ENCODE data around the gene KSR1. TPM values are rescaled to one million over a fixed set of nuclear protein-coding genes. Genes with fewer than 3 reads are reported as not detected.

Gene KSR1
- total RNA-seq, 2 donors from 2014 or later: 122 to 236 TPM

DNA sequence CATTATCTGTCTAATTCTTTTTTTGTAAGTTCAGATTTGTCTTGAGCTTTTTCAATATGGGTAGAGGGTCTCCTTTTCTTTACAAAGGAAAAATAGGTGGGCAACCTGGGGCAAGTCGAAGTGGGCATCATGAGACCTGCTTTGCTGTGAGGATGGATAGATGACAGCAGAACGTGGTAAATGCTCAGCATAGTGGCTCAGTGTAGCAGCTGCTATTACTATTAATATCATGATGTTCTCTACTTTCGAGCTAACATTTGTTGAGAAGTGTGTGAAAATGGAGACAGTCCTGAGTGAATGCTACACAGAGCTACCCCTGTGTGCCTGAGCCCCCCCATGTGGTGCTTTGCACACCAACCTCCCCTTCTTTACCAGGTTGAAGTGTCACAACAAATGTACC lies 135.7 kb downstream of the KSR1 start:
- no peak for ATAC-seq

DNA sequence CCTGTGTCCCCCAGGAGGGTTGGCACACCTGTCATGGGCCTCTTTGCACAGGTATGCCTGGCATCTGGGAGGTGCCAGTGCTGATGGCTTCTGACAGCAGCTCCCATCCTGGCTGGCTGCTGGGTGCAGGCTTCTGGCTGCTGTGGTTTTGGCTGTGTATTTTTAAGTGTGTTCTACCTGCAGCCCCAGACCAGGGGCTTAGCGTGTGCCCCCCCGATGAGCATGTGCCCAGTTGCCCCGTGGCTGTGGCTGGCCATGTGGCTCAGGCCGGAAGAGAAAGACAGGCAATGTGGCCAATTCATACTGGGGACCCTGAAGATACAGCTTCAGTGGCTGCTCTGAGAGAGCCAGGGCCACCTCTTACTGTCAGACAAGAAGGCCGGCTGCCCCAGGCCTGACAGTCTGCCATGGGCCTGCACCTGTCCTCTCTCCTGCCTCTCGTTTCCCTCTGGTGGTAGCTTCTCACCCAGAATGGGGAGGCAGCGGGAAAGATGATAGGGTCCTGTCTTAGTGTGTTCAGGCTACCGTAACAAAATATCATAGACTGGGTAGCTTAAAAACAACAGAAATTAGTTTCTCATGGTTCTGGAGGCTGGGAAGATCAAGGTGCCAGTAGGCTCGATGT lies 137.1 kb downstream of the KSR1 start:
- Mint-ChIP-seq H3K36me3 (peaks cover 4% of the 10 kb centered on the region), H3K4me1 (ENCODE audit: low read depth in 2 of 2) (peaks cover 3 to 5% of the 10 kb centered on the region in 2 donors), H3K27me3 (no peaks in the 10 kb centered on the region), H3K4me3 (no peak overlapping the region), H3K9me3 (no peaks in the 10 kb centered on the region), H3K27ac (no peak overlapping the region)
- DNase-seq (ENCODE audit: low spot score) (no peak), ATAC-seq (no peak)

More for the DNA sequence above, 135.7 kb downstream of the KSR1 start:
- Mint-ChIP-seq H3K27ac (no peak overlapping the region), H3K4me1 (ENCODE audit: low read depth in 2 of 2) (peaks cover 3 to 5% of the 10 kb centered on the region in 2 donors), H3K9me3 (no peaks in the 10 kb centered on the region), H3K36me3 (peaks cover 4% of the 10 kb centered on the region), H3K27me3 (no peaks in the 10 kb centered on the region), H3K4me3 (no peak overlapping the region)
- no peak for DNase-seq (ENCODE audit: low spot score)

DNA sequence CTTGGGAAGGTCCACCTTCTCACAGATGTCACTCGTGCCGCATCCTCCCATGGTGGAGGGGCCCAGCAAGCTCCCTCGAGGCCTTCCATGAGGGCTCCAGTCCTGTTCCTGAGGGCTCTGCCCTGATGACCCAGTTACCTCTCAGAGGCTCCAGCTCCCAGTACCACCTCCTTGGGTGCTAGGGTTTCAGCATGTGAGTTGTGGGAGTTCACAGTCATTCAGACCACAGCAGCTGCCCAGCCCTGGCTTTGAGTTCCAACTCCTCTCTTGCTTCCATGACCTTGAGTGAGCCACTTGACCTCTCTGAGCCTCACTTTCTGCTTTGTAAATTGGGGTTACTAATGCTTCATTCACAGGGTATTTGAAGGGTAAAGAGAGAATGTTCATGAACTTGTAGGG lies 137.6 kb downstream of the KSR1 start:
- no peak overlapping the region for H3K27ac Mint-ChIP-seq
- no peak for ATAC-seq
- H3K36me3 Mint-ChIP-seq: peaks cover 4% of the 10 kb centered on the region
- DNase-seq (ENCODE audit: low spot score): no peak
- H3K27me3 Mint-ChIP-seq: no peaks in the 10 kb centered on the region
- H3K4me3 Mint-ChIP-seq: no peak overlapping the region
- peaks cover 3 to 5% of the 10 kb centered on the region in 2 donors for H3K4me1 Mint-ChIP-seq (ENCODE audit: low read depth in 2 of 2)
- no peaks in the 10 kb centered on the region for H3K9me3 Mint-ChIP-seq

GRCh38 chr17:27595208-27595607 lies 139.0 kb downstream of the KSR1 start:
- ATAC-seq: no peak
- no peaks in the 10 kb centered on the region for H3K9me3 Mint-ChIP-seq
- H3K27ac Mint-ChIP-seq: no peak overlapping the region
- H3K27me3 Mint-ChIP-seq: no peaks in the 10 kb centered on the region
- no peak overlapping the region for H3K4me3 Mint-ChIP-seq
- DNase-seq (ENCODE audit: low spot score): no peak
- H3K36me3 Mint-ChIP-seq: peaks cover 4% of the 10 kb centered on the region
- peaks cover 8% of the 10 kb centered on the region in 2 donors for H3K4me1 Mint-ChIP-seq (ENCODE audit: low read depth in 2 of 2)

DNA sequence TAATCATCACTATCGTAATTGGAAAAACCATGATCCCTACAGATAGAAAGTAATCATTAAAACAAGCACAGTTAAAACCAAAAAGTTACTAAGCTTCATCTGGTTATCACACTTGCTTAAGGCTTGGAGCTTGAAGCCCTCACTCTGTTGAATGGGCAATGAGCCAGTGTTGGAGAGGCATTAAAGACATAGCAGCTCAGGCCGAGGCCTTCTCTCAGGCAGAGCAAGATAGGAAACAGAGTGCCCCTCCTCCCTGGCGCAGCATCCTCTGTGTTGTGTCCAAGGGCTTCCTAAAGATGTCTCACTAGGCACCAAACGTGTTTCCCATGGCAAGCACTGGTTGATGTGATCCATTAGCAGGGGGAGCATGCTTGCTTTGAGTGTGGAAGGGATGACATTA lies 139.8 kb downstream of the KSR1 start:
- no peaks in the 10 kb centered on the region for H3K27me3 Mint-ChIP-seq
- no peak overlapping the region for H3K4me3 Mint-ChIP-seq
- H3K27ac Mint-ChIP-seq: peak overlapping the region in 1 of 2 donors; percentile 67
- peaks cover 8 to 11% of the 10 kb centered on the region in 2 donors for H3K4me1 Mint-ChIP-seq (ENCODE audit: low read depth in 2 of 2)
- DNase-seq (ENCODE audit: low spot score): no peak
- ATAC-seq: no peak
- H3K36me3 Mint-ChIP-seq: peaks cover 4% of the 10 kb centered on the region
- no peaks in the 10 kb centered on the region for H3K9me3 Mint-ChIP-seq

DNA sequence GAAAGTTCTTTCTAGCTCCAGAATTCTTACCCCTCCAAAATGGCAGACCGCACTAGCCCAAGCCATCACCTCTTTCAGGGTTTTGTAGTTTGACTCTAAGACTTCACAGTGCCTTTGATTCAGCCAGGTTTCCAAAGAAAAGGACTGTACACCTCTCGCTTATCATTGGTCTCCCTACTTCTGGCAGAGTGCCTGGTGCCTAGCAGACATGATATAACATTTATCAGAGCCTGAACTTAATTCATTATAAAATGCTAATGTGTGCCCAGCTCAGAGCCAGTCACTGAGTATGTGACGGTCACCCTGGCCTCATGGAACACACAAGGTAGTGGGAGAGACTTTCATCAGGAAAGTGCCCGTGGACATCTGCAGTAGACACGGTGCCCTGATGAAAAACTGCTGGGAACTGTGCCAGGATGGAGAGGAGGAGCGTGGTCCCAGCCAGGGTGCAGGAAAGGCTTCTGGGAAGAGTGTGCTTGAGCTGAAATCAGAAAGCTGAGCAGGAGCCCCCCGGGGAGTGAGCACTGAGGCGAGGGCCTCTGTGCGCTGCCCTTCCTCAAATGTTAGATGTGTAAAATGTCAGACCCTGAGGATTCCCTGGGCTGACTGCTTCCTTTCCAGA lies 140.4 kb downstream of the KSR1 start:
- no peak for ATAC-seq
- H3K9me3 Mint-ChIP-seq: no peaks in the 10 kb centered on the region
- H3K27ac Mint-ChIP-seq: peak overlapping the region in 1 of 2 donors; percentile 67
- no peak for DNase-seq (ENCODE audit: low spot score)
- H3K4me3 Mint-ChIP-seq: no peak overlapping the region
- no peaks in the 10 kb centered on the region for H3K27me3 Mint-ChIP-seq
- H3K36me3 Mint-ChIP-seq: peaks cover 4% of the 10 kb centered on the region
- H3K4me1 Mint-ChIP-seq (ENCODE audit: low read depth in 2 of 2): peaks cover 14 to 17% of the 10 kb centered on the region in 2 donors

DNA sequence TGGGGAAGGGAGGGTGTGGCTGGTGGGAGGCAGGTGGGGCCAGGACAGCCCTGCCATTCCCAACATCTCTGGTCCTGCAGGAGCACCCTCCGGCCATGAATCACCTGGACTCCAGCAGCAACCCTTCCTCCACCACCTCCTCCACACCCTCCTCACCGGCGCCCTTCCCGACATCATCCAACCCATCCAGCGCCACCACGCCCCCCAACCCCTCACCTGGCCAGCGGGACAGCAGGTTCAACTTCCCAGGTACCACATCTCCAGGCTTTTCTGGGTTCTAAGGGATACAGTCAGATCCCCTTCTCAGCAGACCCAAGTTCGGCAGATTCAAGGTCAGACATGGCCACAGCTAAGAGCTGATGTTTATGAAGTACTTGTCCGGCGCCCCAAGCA lies 140.9 kb downstream of the KSR1 start:
- Mint-ChIP-seq H3K27me3 (no peaks in the 10 kb centered on the region), H3K4me1 (ENCODE audit: low read depth in 2 of 2) (peaks cover 17 to 19% of the 10 kb centered on the region in 2 donors), H3K9me3 (no peaks in the 10 kb centered on the region), H3K36me3 (peaks cover 4% of the 10 kb centered on the region), H3K27ac (no peak overlapping the region), H3K4me3 (no peak overlapping the region)
- ATAC-seq (no peak), DNase-seq (ENCODE audit: low spot score) (no peak)

DNA sequence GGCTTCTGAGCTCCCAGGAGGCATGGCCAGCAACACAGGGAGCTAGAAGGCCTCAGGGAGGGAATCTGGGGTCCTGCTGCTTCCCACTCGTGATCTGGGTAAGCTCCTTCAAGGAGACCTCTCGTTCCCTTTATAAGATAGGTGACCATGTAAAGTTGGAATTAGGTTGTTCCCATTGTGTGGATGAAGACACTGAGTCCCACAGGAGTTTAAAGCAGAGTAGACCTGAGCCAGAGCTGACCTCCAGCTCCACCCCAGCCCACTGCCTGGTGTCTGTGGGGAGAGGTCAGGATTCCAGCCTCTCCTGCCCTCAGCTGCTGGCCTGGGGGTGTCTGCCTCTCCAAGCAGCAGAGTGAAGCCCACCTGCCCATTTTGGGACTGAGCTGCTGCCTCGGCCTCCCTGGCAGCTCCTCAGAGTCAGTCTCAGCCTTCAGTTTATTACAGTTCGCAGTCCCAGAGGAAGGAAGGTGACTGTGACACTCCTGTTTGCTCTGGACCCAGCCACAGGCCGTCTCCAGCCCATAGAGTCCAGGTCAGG lies 141.6 kb downstream of the KSR1 start:
- Mint-ChIP-seq H3K4me3 (no peak overlapping the region), H3K36me3 (peaks cover 4% of the 10 kb centered on the region), H3K4me1 (ENCODE audit: low read depth in 2 of 2) (peaks cover 17 to 19% of the 10 kb centered on the region in 2 donors), H3K9me3 (no peaks in the 10 kb centered on the region), H3K27ac (peak overlapping the region in 1 of 2 donors; percentile 16), H3K27me3 (no peaks in the 10 kb centered on the region)
- no peak for ATAC-seq
- DNase-seq (ENCODE audit: low spot score): no peak

DNA sequence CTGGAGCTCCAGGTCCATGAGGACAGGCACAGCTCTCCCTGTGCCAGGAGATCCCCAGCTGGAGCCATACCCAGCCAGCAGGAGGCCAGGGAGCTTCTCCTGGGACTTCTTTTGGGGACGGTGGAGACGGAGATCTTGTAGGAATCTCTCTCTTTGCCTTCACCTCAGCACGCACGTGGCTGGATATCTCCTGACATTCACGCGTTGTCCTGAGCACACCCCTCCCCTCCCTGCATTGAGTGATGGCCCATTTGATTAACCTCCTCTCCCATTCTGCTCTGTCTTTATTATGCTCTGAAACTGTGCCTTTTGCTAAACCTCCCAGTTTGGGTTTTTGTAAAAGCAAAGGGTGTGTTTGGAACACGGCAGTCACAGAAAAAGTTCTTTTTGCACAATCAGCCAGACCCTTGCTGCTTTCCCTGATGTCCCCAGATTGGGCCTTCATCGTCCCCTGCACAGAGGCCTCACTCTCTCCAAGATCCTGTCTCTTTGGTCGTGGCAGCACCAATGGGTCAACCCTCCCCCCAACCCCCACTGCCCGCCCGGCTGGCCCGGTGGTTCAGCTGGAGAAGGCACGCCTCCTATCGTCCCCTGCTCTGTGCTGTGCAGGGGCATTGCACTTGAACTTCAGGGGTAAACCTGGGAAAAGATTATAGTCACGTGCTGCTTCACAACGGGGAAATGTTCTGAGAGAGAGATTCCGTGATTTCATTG lies 142.2 kb downstream of the KSR1 start:
- Mint-ChIP-seq H3K27me3 (no peaks in the 10 kb centered on the region), H3K4me1 (ENCODE audit: low read depth in 2 of 2) (peaks cover 19% of the 10 kb centered on the region in 2 donors), H3K9me3 (no peaks in the 10 kb centered on the region), H3K27ac (peak overlapping the region; percentile 16 to 47), H3K36me3 (peaks cover 4% of the 10 kb centered on the region), H3K4me3 (no peak overlapping the region)
- ATAC-seq (no peak), DNase-seq (ENCODE audit: low spot score) (no peak)

- no peaks in the 10 kb centered on the region for H3K9me3 Mint-ChIP-seq
- H3K27me3 Mint-ChIP-seq: no peaks in the 10 kb centered on the region
- no peak for ATAC-seq
- peaks cover 4% of the 10 kb centered on the region for H3K36me3 Mint-ChIP-seq
- no peak overlapping the region for H3K27ac Mint-ChIP-seq
- H3K4me1 Mint-ChIP-seq (ENCODE audit: low read depth in 2 of 2): peaks cover 17 to 19% of the 10 kb centered on the region in 2 donors
- H3K4me3 Mint-ChIP-seq: no peak overlapping the region
- DNase-seq (ENCODE audit: low spot score): no peak
These were observed 144.2 kb downstream of the KSR1 start for GRCh38 chr17:27600471-27600870.

- peaks cover 14 to 19% of the 10 kb centered on the region in 2 donors for H3K4me1 Mint-ChIP-seq (ENCODE audit: low read depth in 2 of 2)
- peaks cover 4% of the 10 kb centered on the region for H3K36me3 Mint-ChIP-seq
- H3K4me3 Mint-ChIP-seq: no peak overlapping the region
- peak; percentile 87 for DNase-seq (ENCODE audit: low spot score)
- no peaks in the 10 kb centered on the region for H3K9me3 Mint-ChIP-seq
- H3K27ac Mint-ChIP-seq: peak overlapping the region; percentile 39 to 71
- peak in 1 of 2 donors; percentile 62 for ATAC-seq
- H3K27me3 Mint-ChIP-seq: no peaks in the 10 kb centered on the region
These were observed 145.1 kb downstream of the KSR1 start for GRCh38 chr17:27601069-27601974.

DNA sequence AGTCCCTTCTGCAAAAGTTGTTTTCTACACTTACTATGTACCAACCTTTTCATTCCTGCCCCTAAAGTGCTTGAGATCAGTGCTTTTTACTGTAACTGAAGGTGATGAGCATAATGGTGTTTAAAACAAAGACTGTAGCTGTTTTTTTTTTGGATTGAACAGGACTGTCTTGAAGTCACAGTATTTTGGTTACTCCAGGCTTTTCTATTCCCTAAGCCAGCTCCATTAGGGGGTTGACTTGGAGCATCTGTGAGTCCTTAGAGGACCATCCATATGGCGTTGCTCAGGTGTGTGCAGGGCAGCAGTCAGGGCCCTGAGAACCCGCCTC lies 145.7 kb downstream of the KSR1 start:
- Mint-ChIP-seq H3K27me3 (no peaks in the 10 kb centered on the region), H3K4me1 (ENCODE audit: low read depth in 2 of 2) (peaks cover 14 to 15% of the 10 kb centered on the region in 2 donors), H3K36me3 (no peaks in the 10 kb centered on the region), H3K4me3 (no peak overlapping the region), H3K9me3 (no peaks in the 10 kb centered on the region), H3K27ac (no peak overlapping the region)
- no peak for DNase-seq (ENCODE audit: low spot score)
- no peak for ATAC-seq

DNA sequence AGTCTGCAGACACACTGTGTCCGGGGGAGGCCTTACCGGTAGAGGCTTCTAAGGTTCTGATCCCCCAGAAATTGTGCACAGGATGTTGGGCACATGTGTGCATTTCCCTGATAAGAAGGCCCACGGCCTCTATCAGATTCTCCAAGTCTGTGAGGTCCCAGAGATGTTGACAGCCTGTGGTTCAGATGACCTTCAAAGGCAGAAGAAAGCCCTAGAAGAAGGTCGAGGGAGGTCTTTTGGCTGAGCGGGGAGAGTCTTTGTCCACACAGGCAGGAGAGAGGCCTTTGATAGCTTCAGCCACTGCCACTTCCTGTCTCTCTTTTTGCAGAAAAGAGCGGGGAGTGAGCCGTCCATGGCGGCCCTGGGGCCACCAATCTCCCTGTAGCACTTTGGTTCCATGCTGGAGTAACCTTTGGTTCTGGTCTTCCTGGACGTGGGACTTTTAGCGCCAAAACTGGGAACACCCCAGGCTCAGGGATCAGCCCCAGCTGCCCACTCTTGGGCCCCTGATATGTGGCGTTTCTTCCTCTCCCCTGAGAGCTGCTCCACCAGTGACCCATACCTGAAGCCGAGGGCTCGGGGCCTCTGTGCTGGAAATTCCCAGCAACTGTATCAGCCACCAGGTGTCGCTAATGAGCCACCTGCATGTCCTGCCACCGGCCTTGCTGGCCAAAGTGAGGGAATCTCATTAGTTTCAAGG lies 146.6 kb downstream of the KSR1 start:
- no peak overlapping the region for H3K4me3 Mint-ChIP-seq
- no peaks in the 10 kb centered on the region for H3K9me3 Mint-ChIP-seq
- DNase-seq (ENCODE audit: low spot score) (peak; percentile 69), ATAC-seq (peak; percentile 45 to 61)
- no peak overlapping the region for H3K27ac Mint-ChIP-seq
- peaks cover 14 to 15% of the 10 kb centered on the region in 2 donors for H3K4me1 Mint-ChIP-seq (ENCODE audit: low read depth in 2 of 2)
- no peaks in the 10 kb centered on the region for H3K27me3 Mint-ChIP-seq
- no peaks in the 10 kb centered on the region for H3K36me3 Mint-ChIP-seq
